Mononuclear cell (primary cell): ENCODE results near the gene MED17. TPM values are rescaled to one million over a fixed set of nuclear protein-coding genes. Genes with fewer than 3 reads are reported as not detected.
"Not testable (repeated sequence)": the region's sequence is repeated elsewhere in the genome, so short reads cannot be mapped to it uniquely, and the experiment has no call there.

Experiments
- H3K27me3 ChIP-seq: 2 replicates; pipeline ENCODE4 v1.6.0; 2011; ENCODE audit warnings: low read length, control low read depth; ENCODE audit not compliant: insufficient read depth
- H3K4me1 ChIP-seq: 2 replicates; pipeline ENCODE4 v1.5.1; 2011; ENCODE audit warnings: mild to moderate bottlenecking, low read length, control low read depth; ENCODE audit not compliant: insufficient read depth
- H3K4me3 ChIP-seq: 2 replicates; pipeline ENCODE4 v1.5.1; 2011; ENCODE audit warnings: mild to moderate bottlenecking, low read length, moderate library complexity
- H3K9me3 ChIP-seq: 2 replicates; pipeline ENCODE4 v1.5.1; 2011; ENCODE audit warnings: low read depth, mild to moderate bottlenecking, control low read depth, low read length
- total RNA-seq: library from RNA; depleted of rRNA; stranded (reverse); fragments of >200 nt; gene quantifications from one replicate; pipeline ENCODE4 v1.2.3, GENCODE V29; 2012

Gene MED17
- total RNA-seq, 1 donor: 48.0 TPM

DNA sequence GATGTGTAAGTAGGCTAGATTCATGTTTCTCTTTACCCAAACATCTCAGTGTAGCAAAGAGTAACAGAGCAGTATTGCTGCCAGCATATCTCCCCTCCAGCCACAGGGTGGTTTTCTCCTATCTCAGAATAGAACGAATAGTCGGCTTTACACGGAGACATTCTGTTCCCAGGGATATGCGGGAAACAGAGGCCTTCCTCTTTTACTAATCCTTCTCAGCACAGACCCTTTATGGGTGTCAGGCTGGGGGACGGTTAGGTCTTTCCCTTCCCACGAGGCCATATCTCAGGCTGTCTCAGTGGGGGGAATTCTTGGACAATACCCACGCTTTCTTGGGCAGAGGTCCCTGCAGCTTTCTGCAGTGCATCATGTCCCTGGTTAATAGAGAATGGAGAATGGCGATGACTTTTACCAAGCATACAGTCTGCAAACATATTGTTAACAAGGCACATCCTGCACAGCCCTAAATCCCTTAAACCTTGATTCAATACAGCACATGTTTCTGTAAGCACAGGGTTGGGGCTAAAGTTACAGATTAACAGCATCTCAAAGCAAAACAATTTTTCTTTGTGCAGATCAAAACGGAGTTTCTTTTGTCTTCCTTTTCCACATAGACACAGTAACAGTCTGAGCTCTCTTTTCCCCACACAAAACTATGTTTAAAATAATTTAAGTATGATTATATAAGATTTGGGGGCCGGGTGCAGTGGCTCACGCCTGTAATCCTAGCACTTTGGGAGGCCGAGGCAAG is 38.9 kb upstream of the MED17 start:
- not testable (repeated sequence) for H3K27me3 ChIP-seq, H3K9me3 ChIP-seq, H3K4me3 ChIP-seq
- H3K4me1 ChIP-seq: peaks cover 14% of the 10 kb centered on the region

DNA sequence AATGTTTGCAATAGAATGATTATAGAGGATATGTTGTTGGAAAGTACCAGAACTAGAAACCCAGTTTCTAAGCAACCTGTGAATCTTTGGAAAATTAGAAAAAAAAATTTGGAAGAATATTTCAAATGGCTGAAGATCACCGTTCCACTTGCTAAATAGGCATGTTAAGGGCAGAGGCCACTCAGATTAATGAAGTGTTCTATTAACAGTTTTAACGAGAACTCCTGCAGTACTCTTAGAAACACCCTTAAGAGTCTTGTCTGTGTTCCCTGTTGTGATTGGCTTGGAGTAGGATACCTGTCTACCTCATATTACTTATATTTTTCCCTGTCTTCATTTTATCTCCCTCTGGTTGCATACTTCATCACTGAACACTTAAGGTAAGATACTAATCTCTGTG is 38.0 kb upstream of the MED17 start:
- no peaks in the 10 kb centered on the region for H3K9me3 ChIP-seq
- H3K27me3 ChIP-seq: no peaks in the 10 kb centered on the region
- H3K4me1 ChIP-seq: peaks cover 11% of the 10 kb centered on the region
- H3K4me3 ChIP-seq: no peak overlapping the region

DNA sequence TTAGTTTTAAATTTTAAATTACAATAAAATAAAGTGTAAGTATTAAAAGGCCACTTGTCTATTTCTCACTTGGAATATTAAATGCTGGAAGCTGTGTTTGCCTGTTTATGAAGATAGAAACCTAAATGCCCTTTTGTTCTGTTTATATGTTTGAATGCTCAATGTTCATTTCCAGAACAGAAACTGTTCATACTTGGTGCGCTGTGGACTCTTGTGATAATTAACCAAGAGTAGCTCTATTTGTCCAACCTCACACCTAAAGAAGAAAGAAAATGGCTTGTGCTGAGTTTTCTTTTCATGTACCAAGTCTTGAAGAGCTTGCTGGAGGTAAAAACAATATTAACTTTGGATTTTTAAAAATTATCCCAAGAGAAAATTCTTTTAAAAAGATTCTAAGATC is 37.0 kb upstream of the MED17 start:
- no peaks in the 10 kb centered on the region for H3K27me3 ChIP-seq
- H3K9me3 ChIP-seq: no peaks in the 10 kb centered on the region
- H3K4me1 ChIP-seq: peaks cover 8% of the 10 kb centered on the region

DNA sequence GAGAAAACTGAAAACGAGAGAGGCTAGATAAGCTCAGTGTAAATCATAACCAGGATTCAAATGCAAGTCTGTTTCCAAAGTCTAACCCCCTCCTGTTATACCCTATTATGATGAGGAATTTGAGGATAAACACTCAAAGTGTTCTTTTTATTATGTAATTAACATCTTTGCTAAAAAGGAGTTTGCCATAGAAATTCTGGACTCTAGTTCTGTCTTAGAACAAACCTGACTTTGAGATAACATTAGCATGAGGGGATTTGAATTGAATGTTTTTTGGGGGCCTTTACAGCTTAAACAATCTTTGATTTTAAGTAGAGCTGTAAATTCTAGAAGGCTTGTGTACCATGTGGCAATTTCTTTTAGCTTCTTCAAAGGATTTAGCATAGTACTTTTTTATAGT is 33.1 kb upstream of the MED17 start:
- no peak overlapping the region for H3K4me3 ChIP-seq

More for the DNA sequence above, 37.0 kb upstream of the MED17 start:
- no peak overlapping the region for H3K4me3 ChIP-seq

DNA sequence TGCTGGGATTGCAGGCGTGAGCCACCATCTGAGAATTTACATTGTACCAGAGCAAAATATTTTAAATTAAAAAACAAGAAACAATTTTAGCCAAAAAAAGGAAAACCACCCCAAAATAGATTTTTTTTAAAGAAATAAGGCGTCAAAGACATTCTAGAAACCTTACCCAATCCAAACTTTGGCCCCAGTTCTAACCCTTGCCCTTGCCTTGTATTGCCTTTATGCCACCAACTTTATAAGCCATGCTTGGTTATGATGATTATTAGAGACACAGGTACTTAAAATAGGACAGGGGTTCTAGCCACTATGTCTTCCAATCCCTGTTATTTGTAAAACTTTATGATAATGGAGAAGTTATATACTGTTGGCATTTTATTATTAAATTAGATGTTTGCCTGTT is 30.8 kb upstream of the MED17 start:
- Histone ChIP-seq H3K4me1 (no peaks in the 10 kb centered on the region), H3K9me3 (no peaks in the 10 kb centered on the region), H3K4me3 (no peak overlapping the region), H3K27me3 (no peaks in the 10 kb centered on the region)

More for the DNA sequence above, 33.1 kb upstream of the MED17 start:
- H3K9me3 ChIP-seq: no peaks in the 10 kb centered on the region
- no peaks in the 10 kb centered on the region for H3K27me3 ChIP-seq
- H3K4me1 ChIP-seq: no peaks in the 10 kb centered on the region

DNA sequence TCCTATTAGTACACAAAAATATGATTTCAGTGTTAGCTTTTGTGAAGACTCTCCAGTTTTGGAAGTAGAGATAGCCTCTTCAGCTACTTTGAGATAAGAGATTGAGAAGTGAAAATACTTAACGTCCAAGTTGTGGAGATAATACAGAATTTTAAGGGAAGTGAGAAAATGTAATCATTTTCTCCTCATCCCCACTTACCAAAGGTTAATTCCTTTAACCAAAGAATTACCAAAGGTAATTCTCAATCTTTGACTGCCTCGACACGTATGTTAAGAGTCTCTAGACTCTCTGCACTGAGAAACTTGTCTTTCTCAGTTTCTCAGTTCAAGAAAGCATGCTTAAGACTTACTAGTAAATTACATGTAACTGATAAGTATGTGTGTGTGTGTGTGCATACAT is 27.3 kb upstream of the MED17 start:
- Histone ChIP-seq H3K4me1 (no peaks in the 10 kb centered on the region), H3K9me3 (no peaks in the 10 kb centered on the region), H3K27me3 (no peaks in the 10 kb centered on the region)

DNA sequence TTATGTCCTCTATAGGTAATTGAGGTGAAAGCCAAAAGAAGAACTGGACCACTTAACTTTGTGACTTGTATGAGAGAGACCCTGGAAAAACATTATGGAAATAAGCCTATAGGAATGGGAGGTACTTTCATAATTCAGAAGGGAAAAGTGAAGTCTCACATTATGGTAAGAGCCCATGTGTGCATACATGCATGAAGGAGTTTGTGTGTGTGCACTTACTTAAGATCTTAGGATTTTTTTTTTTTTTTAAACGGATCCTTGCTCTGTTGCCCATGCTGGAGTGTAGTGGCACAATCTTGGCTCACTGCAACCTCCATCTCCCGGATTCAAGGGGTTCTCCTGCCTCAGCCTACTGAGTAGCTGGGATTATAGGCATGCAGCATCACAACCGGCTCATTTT is 26.8 kb upstream of the MED17 start:
- H3K4me1 ChIP-seq: no peaks in the 10 kb centered on the region
- H3K27me3 ChIP-seq: no peaks in the 10 kb centered on the region
- no peak overlapping the region for H3K4me3 ChIP-seq
- no peaks in the 10 kb centered on the region for H3K9me3 ChIP-seq

More for the DNA sequence above, 27.3 kb upstream of the MED17 start:
- H3K4me3 ChIP-seq: no peak overlapping the region

DNA sequence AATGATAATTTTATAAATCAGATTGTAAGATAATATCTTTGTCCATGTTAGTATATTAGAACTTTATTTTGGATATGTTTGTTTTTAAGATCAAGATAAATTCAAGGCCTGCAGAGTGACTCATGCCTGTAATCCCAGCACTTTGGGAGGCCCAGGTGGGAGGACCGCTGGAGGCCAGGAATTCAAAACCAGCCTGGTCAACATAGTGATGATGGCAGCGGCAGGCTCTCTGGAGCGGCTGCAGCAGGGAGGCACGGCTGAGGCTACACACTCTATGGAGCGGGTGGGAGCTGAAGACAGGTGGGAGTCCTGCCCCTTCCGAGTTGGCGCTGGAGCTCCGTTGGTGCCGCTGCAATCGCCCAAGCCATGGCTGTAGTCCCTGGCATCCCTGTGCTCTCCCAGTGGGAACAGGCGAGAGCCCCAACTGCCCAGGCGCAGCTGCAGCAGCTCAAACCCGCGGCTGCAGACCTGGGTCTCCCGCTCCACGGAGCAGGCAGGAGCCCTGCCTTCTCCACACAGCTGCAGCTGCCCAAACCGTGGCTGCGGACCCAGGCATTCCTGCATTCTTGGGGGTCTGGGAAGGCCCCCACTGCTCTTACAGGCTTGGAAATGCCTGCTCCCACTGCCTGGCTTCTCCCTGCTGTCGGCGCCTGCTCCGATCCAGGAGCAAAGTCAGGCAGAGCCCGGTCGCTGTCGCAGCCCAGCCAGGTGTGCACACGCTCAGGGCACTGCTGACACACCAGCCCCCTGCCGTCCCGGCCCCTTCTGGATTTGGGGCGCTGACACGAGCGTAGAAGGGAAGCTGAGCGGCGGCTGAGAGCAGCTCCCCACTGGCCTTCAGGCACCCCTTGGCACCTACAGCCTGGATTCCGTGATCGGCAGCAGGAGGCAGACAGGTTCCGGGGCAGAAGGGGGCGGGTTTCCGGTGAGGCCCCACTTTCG is 25.9 kb upstream of the MED17 start:
- H3K9me3 ChIP-seq: no peaks in the 10 kb centered on the region
- H3K4me3 ChIP-seq: no peak overlapping the region
- H3K27me3 ChIP-seq: no peaks in the 10 kb centered on the region
- H3K4me1 ChIP-seq: no peaks in the 10 kb centered on the region

DNA sequence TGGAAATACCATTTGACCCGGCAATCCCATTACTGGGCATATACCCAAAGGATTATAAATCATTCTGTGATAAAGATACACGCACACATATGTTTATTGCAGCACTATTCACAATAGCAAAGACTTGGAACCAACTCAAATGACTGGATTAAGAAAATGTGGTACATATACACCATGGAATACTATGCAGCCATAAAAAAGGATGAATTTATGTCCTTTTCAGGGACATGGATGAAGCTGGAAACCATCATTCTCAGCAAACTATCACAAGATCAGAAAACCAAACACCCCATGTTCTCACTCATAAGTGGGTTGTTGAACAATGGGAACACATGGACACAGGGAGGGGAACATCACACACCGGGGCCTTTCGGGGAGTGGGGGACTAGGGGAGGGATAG is 25.0 kb upstream of the MED17 start:
- not testable (repeated sequence) for H3K4me1 ChIP-seq, H3K9me3 ChIP-seq, H3K4me3 ChIP-seq, H3K27me3 ChIP-seq

DNA sequence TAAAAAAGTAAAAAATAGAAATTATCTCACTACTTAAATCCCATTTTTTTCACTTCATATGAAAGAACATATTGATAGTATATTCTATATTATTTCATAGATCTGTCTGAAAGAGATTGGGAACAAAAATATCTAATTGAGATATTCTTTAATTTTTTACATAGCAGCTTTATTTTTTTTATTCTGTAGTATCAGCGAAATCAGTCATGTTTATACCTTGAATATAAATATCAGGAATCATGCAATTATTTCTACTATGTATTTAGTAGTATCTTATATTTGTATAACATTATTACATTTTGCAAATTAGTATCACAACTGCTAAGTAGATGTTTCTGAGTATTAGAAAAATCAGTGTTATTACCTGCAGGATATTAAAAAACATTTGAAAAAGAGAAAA is 22.2 kb upstream of the MED17 start:
- H3K9me3 ChIP-seq: no peaks in the 10 kb centered on the region
- no peak overlapping the region for H3K4me3 ChIP-seq
- no peaks in the 10 kb centered on the region for H3K4me1 ChIP-seq
- no peaks in the 10 kb centered on the region for H3K27me3 ChIP-seq

DNA sequence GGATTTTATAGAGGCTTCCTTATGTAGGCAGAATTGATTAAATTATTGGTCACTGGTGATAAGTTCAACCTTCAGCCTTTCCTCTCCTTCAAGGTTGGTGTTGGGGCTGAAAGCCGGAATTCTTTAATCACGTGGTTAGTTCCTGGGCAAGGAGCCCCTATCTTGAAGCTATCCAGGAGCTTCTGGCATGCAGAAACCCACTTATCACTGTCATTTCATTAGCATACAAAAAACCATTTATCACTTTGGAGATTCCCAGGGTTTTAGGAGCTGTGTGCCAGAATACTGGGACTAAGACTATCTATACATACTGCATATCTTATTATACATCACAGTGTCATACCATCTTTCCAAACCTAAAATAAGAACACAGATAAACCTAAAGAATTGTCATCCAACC is 18.5 kb upstream of the MED17 start:
- no peak overlapping the region for H3K4me3 ChIP-seq
- H3K4me1 ChIP-seq: no peaks in the 10 kb centered on the region
- H3K27me3 ChIP-seq: no peaks in the 10 kb centered on the region
- H3K9me3 ChIP-seq: no peaks in the 10 kb centered on the region

DNA sequence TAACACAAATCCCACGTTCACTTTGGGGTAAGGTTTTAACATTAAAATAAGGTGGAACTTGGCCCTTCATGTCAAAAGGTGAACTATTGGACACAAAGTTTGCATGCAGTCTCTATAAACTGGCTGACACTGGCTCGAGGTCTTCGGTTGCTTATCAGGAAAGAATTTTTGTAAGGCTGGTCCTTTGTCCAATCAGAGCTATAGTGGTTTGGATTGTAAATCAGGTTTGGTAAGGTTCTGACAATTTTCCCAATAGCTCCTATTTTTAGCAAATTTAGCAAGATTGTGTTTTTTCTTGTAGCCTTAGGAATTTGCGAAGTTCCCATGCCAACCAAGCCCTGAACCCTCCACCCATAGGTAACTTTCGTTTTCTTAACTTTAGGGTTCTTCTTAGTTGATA is 17.6 kb upstream of the MED17 start:
- H3K4me3 ChIP-seq: no peak overlapping the region
- no peaks in the 10 kb centered on the region for H3K4me1 ChIP-seq
- no peaks in the 10 kb centered on the region for H3K27me3 ChIP-seq
- H3K9me3 ChIP-seq: no peaks in the 10 kb centered on the region

DNA sequence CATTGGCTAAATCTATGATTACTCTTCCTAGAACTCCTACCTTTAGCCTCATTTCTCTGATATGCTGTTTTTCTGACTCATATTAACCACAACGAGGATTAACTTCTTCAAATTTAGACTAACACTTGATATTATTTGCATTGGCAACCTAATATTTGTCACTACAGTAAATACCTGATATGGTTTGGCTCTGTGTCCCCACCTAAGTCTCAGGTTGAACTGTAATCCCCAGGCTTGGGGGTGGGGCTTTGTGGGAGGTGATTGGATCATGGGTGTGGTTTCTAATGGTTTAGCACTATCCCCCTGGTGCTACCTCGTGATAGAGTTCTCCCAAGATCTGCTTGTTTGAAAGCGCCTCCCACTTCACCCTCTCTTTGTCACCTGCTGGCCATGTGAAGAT is 17.1 kb upstream of the MED17 start:
- no peaks in the 10 kb centered on the region for H3K27me3 ChIP-seq
- H3K4me3 ChIP-seq: no peak overlapping the region
- H3K4me1 ChIP-seq: no peaks in the 10 kb centered on the region
- no peaks in the 10 kb centered on the region for H3K9me3 ChIP-seq

DNA sequence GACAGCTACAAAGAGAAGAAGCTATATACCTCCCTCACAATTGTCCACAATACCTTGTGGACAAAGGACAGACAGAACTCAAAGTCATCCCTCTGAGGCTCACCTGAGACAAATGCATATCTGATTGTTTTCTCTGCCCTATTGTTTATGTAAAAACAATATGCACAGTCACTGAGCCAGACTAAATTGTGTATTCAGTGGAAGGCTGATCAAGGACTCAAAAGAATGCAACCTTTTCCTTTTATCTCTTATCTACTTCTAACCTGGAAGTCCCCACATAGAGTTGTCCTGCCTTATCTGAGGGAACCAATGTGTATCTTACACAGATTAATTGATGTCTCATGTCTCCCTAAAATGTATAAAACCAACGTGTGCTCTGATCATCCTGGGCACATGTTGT is 13.9 kb upstream of the MED17 start:
- Histone ChIP-seq H3K9me3 (no peaks in the 10 kb centered on the region), H3K4me1 (peaks cover 3% of the 10 kb centered on the region), H3K27me3 (no peaks in the 10 kb centered on the region), H3K4me3 (no peak overlapping the region)

DNA sequence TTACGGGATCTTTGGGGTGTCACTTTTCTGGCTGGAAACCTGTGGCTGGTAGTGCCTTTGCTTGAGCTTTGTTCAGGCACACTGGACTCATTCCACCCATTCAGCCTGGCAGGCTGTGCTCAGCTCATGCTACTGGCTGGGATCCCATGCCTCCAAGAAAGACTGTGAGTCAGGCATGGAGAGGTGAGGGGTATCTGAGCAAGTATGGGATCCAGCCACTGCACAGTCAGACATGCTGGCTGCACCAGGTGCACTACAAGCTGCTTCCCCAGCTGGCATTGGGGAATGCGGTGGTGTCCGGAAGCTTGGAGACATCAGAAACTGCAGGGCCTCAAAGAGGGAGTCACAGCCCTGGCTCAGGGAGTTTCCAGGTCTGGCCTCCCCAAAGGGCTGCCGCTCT is 12.0 kb upstream of the MED17 start:
- H3K4me1 ChIP-seq: peaks cover 3% of the 10 kb centered on the region
- H3K4me3 ChIP-seq: no peak overlapping the region
- no peaks in the 10 kb centered on the region for H3K9me3 ChIP-seq
- no peaks in the 10 kb centered on the region for H3K27me3 ChIP-seq
